ENCODE results near the gene PPP1R10. TPM values are rescaled to one million over a fixed set of nuclear protein-coding genes. Genes with fewer than 3 reads are reported as not detected.

PPP1R10 gene
- total RNA-seq, 1 donor from 2014 or later = 38.6 TPM

DNA sequence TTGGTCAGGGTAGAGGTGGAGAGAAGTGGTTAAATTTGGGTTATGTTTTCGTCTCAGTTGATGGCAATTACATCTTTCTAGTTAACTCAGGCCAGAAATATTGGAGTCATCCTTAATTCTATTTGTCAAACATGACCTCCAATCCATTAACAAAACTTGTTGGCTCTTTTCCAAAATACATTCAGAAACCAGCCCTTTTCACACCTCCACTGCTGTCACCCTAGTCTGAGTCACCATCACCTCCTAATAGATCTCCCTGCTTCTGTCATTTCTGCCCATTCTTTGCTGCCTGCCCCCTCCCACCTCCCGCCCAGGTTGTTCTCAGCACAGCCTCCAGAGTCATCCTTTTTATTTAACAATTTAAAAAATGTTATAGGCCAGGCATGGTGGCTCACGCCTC lies 48.8 kb downstream of the PPP1R10 start:
- no peak overlapping the region for H3K4me3 ChIP-seq
- H3K36me3 ChIP-seq = no peaks in the 10 kb centered on the region
- Mint-ChIP-seq H3K9me3 (no peaks in the 10 kb centered on the region), H3K36me3 (peaks cover 2% of the 10 kb centered on the region), H3K4me1 (peaks cover 19% of the 10 kb centered on the region), H3K27ac (no peak overlapping the region), H3K27me3 (ENCODE audit: insufficient read depth, low read depth) (peaks cover 3% of the 10 kb centered on the region), H3K4me3 (no peak overlapping the region)
- no peak for DNase-seq (ENCODE audit: low spot score)
- peaks cover 15% of the 10 kb centered on the region for H3K27me3 ChIP-seq
- H3F3A ChIP-seq (ENCODE audit: low read depth) = peaks cover 6% of the 10 kb centered on the region
- H3K4me2 ChIP-seq = no peak overlapping the region
- no peaks in the 10 kb centered on the region for H3K9me3 ChIP-seq (ENCODE audit: low read depth)
- peaks cover 9% of the 10 kb centered on the region for H3K4me1 ChIP-seq
- no peak overlapping the region for H3K27ac ChIP-seq
- no peak for TF ChIP-seq CTCF (IDR thresholded peaks at IDR 0.05)
- no peak for TF ChIP-seq EZH2phosphoT487 (IDR thresholded peaks at IDR 0.05)
- TF ChIP-seq EZH2 (IDR thresholded peaks at IDR 0.05) = no peak
- no peak overlapping the region for H3K9ac ChIP-seq
- H3K79me2 ChIP-seq (ENCODE audit: low read depth) = peaks cover 19% of the 10 kb centered on the region
- no peak overlapping the region for H2AFZ ChIP-seq (replicated peaks)
- peaks cover 20% of the 10 kb centered on the region for H4K20me1 ChIP-seq (ENCODE audit: low read depth)

GRCh38 chr6:30565772-30566171 lies 51.3 kb downstream of the PPP1R10 start:
- H3K27ac Mint-ChIP-seq = no peak overlapping the region
- Histone ChIP-seq H3F3A (ENCODE audit: low read depth) (peaks cover 8% of the 10 kb centered on the region), H3K4me2 (no peak overlapping the region), H3K9me3 (ENCODE audit: low read depth) (no peaks in the 10 kb centered on the region), H3K4me3 (no peak overlapping the region), H3K27ac (no peak overlapping the region), H4K20me1 (ENCODE audit: low read depth) (no peaks in the 10 kb centered on the region), H3K9ac (no peak overlapping the region), H3K27me3 (peaks cover 13% of the 10 kb centered on the region), H2AFZ (replicated peaks) (no peak overlapping the region), H3K36me3 (no peaks in the 10 kb centered on the region), H3K4me1 (peaks cover 3% of the 10 kb centered on the region), H3K79me2 (ENCODE audit: low read depth) (no peaks in the 10 kb centered on the region)
- TF ChIP-seq CTCF (IDR thresholded peaks at IDR 0.05) = no peak
- TF ChIP-seq EZH2 (IDR thresholded peaks at IDR 0.05) = no peak
- TF ChIP-seq EZH2phosphoT487 (IDR thresholded peaks at IDR 0.05) = no peak
- H3K27me3 Mint-ChIP-seq (ENCODE audit: insufficient read depth, low read depth) = peaks cover 3% of the 10 kb centered on the region
- DNase-seq (ENCODE audit: low spot score) = no peak
- no peak overlapping the region for H3K4me3 Mint-ChIP-seq
- H3K9me3 Mint-ChIP-seq = no peaks in the 10 kb centered on the region
- H3K4me1 Mint-ChIP-seq = peaks cover 2% of the 10 kb centered on the region
- peaks cover 14% of the 10 kb centered on the region for H3K36me3 Mint-ChIP-seq

GRCh38 chr6:30564114-30564513 lies 52.9 kb downstream of the PPP1R10 start:
- Histone ChIP-seq H3K27ac (no peak overlapping the region), H3K9ac (no peak overlapping the region), H3K4me2 (no peak overlapping the region), H3K4me3 (no peak overlapping the region), H3K4me1 (no peaks in the 10 kb centered on the region), H3K27me3 (no peaks in the 10 kb centered on the region), H3F3A (ENCODE audit: low read depth) (peaks cover 11% of the 10 kb centered on the region), H2AFZ (replicated peaks) (no peak overlapping the region), H3K79me2 (ENCODE audit: low read depth) (peaks cover 11% of the 10 kb centered on the region), H4K20me1 (ENCODE audit: low read depth) (no peaks in the 10 kb centered on the region), H3K9me3 (ENCODE audit: low read depth) (no peaks in the 10 kb centered on the region), H3K36me3 (peaks cover 6% of the 10 kb centered on the region)
- H3K27me3 Mint-ChIP-seq (ENCODE audit: insufficient read depth, low read depth) = peaks cover 3% of the 10 kb centered on the region
- H3K9me3 Mint-ChIP-seq = no peaks in the 10 kb centered on the region
- no peak for DNase-seq (ENCODE audit: low spot score)
- no peak for TF ChIP-seq EZH2phosphoT487 (IDR thresholded peaks at IDR 0.05)
- no peak for TF ChIP-seq EZH2 (IDR thresholded peaks at IDR 0.05)
- no peak for TF ChIP-seq CTCF (IDR thresholded peaks at IDR 0.05)
- no peaks in the 10 kb centered on the region for H3K4me1 Mint-ChIP-seq
- no peak overlapping the region for H3K4me3 Mint-ChIP-seq
- H3K36me3 Mint-ChIP-seq = peaks cover 15% of the 10 kb centered on the region
- no peak overlapping the region for H3K27ac Mint-ChIP-seq
